Stimulated activated CD8-positive, alpha-beta memory T cell treated with anti-CD3 and anti-CD28 coated beads, Interleukin-15, amount 100 ng/mL, for 48 hours (primary cell): ENCODE measurements around the gene EDEM2.
"Not testable (repeated sequence)": the region's sequence is repeated elsewhere in the genome, so short reads cannot be mapped to it uniquely, and the experiment has no call there.

Source experiments
- DNase-seq, 2 donors: peaks; one replicate each; pipeline ENCODE4 v3.0.0-alpha.2; 2020; ENCODE audit warnings: low read depth in 2 of 2

The EDEM2 gene

DNA sequence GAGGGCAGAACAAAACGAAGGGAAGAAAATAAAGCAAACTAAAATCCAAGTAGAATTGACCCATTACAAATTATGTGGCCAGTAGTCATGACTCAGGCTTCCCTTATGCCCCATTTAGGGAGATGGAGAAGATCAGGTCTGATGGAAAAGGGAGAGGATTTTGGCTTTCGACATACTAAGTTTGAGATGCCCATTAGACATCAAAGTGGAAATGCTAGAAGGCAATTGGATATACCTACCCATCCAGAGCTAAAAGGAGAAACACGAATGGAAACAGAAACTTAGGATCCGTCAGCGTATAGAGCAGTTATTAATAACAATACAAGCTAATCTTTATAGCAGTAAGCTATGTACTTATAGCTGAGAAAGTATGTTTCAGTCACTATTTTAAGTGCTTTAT lies 59.3 kb downstream of the EDEM2 start:
- DNase-seq, result no peak

DNA sequence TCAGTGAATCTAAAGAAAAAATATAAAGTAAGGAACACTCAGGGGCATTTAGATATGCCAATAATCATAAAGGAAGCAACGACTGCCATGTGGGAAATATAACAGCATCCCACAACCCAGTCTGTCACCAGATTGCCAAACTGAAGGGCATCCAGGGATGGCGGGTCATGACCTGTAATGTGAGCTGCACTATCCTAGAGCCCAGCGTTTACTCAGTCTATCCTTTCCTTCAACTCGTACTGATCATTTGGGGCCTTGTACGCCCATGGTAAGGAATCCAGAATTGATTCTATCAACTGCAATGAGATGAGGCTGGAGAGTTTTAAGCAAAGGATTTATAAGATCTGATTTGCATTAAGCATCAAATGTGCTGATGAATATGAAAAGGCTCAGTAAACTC lies 59.8 kb downstream of the EDEM2 start:
- no peak for DNase-seq

DNA sequence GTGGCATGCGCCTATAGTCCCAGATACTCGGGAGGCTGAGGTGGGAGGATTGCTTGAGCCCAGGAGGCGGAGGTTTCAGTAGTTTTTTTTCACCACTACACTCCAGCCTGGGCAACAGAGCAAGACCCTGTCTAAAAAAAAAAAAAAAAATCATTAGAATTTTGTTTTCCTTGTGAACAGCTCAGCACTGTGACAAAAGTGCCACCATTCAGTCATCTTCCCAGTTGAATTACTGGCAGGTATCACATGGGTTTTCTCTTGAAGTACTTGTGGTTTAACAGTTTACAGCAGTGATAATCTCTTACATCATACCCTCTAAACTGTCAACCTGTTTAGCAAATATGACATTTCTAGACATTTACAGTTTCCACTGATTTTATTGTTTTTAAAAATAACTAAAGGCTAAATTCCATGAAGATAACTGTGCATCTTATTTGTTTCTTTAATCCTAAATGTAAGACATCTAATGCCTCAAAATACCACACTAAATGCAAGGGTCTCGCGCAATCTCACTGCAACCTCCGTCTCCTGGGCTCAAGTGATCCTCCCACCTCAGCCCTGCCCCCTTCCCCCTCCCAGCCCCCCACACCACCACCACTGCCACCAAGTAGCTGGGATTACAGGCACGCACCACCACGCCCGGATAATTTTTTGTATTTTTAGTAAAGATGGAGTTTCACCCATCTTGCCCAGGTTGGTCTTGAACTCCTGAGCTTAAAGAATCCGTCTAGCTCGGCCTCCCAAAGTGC lies 61.5 kb downstream of the EDEM2 start:
- no peak for DNase-seq

DNA sequence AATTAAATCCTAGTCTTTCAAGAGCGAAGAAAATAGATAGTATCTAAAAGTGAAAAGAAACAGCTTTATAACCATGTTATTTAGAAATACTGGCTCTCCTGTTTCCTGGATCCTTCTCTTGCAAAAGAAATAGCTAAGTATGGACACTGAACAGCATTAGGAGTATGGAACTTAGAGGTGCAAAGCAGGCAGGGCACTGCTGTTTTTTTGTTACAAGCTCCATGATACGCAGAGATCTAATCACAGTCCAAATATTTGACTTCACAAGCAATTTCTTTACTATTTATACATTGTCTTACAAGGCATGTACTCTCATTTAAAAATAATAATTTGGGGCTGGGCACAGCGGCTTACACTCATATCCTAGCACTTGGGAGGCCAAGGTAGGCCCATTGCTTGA lies 62.1 kb downstream of the EDEM2 start:
- DNase-seq, result no peak

DNA sequence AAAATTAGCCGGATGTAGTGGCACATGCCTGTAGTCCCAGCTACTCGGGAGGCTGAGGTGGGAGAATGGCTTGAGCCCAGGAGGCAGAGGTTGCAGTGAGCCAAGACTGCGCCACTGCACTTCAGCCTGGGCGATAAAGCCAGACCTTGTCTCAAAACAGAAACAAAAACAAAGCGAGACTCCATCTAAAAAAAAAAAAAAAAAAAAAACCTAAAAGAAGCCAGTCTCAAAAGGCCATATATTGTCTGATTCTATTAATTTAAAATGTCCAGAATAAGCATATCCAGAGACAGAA lies 66.8 kb downstream of the EDEM2 start:
- not testable (repeated sequence) for DNase-seq

DNA sequence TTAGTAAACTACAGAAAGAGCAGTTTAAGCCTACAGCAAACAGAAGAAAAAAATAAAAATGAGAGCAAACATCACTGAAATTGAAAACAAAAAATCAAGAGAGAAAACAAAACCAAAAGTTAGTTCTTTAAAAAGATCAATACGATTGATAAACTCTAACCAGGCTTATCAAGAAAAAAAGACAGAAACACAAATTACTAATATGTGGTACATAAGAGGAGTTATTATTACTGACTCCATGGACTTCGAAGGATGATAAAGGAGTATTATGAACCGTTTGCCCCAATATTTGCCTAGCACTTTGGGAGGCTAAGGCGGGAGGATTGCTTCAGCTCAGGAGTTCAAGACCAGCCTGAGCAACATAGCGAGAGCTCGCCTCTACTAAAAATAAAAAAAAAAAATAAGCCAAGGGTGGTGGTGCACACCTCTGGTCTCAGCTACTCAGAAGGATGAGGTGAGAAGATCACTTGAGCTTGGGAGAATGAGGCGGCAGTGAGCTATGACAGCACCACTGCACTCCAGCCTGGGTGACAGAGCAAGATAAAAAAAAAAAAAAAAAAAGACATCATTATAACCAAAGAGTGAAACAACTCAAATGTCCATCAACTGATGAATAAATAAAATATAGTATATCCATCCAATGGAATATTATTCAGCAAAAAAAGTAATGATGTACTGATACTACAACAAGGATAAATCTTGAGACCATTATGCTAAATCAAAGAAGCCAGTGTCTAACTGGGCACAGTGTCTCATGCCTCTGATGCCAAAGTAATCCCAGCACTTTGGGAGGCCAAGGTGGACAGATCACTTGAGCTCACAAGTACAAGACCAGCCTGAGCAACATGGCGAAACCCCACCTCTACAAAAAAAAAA lies 67.4 kb downstream of the EDEM2 start:
- DNase-seq, result no peak

DNA sequence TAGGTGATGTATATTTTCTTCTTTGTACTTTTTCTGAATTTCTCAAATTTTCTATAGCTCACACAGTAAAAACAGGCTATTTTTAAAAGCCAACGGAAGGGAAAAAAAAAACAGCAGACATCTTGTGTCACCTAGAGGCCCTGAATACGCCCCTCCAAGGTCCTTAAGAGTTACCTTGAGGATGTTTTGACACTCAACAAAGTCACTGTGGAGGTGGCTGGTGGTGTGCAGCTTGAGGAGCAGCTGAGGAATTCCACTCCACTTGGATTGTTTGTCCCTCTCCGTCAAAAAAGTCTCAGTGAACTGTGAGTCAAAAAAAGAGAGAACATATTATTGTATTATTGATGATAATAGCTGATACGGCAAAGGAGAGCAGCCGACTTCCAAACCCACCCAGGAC lies 69.3 kb downstream of the EDEM2 start:
- no peak for DNase-seq

DNA sequence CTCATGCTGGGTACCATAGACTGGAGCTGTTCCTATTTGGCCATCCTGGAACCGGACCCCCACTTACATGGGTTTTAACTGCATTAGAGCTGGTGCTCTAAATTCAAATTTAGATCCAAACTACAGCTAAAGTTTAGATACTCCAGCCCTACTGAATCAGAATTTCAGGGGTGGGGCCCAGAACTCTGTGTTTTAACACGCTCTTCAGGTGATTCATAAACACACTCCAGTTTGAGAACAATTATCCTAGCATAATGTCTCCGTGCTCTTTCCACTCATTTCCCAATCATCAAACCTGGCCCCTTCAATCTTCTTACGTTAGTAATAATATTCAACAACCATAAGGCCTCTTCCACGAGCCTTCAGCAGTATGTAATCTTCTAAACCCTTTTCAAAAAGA lies 69.8 kb downstream of the EDEM2 start:
- DNase-seq, result no peak

DNA sequence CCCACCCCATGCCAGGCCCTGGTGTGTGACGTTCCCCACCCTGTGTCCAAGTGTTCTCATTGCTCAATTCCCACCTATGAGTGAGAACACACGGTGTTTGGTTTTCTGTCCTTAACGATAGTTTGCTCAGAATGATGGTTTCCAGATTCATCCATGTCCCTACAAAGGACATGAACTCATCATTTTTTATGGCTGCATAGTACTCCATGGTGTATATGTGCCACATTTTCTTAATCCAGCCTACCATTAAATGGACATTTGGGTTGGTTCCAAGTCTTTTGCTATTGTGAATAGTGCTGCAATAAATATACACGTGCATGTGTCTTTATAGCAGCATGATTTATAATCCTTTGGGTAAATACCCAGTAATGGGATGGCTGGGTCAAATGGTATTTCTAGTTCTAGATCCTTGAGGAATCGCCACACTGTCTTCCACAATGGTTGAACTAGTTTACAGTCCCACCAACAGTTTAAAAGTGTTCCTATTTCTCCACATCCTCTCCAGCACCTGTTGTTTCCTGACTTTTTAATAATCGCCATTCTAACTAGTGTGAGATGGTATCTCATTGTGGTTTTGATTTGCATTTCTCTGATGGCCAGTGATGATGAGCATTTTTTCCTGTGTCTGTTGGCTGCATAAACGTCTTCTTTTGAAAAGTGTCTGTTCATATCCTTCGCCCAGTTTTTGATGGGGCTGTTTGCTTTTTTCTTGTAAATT lies 75.5 kb downstream of the EDEM2 start:
- not testable (repeated sequence) for DNase-seq

DNA sequence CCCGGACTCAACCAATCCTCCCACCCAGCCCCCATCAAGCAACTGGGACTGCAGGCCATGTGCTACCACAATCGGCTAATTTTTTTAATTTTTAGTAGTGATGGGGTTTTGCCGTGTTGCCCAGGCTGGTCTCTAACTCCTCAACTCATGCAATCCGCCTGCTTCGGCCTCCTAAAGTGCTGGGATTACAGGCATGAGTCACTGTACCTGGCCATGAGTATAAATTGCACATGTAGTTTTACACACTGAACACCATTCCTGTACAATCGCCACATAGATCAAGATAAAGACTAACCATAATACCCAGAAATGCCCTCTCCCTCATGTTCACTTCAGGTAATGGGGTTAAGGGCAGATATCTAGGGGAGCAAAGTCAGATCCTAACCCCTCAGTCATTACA lies 80.9 kb downstream of the EDEM2 start:
- DNase-seq, result no peak
